ENCODE data around the gene PHLDB2.

PHLDB2 gene

GRCh38 chr3:112013058-112013783 lies 154.2 kb downstream of the PHLDB2 start:
- no peaks in the 10 kb centered on the region for H3K36me3 ChIP-seq (ENCODE audit: control insufficient read depth in 5 of 5, insufficient read depth in 5 of 5, low read length in 5 of 5)
- H3K9ac ChIP-seq (ENCODE audit: low read length in 5 of 5) = no peak overlapping the region
- H3K9me3 ChIP-seq (ENCODE audit: control insufficient read depth in 5 of 5, low read length in 5 of 5) = no peaks in the 10 kb centered on the region
- no peaks in the 10 kb centered on the region for H3K27me3 ChIP-seq (ENCODE audit: control insufficient read depth in 5 of 5, insufficient read depth in 4 of 5, low read length in 5 of 5)
- peak overlapping the region; percentile 13 for H3K27ac ChIP-seq (ENCODE audit: low read depth, low read length)
- peak overlapping the region; percentile 3 to 22 (median 5) for H3K4me3 ChIP-seq (ENCODE audit: low read depth in 1 of 5, low read length in 5 of 5)
- H3K4me1 ChIP-seq (ENCODE audit: control insufficient read depth in 5 of 5, insufficient read depth in 5 of 5, low read length in 5 of 5) = peaks cover 9 to 39% (median 32%) of the 10 kb centered on the region in 5 donors

- Histone ChIP-seq H3K9ac (ENCODE audit: low read length in 5 of 5) (no peak overlapping the region), H3K27me3 (ENCODE audit: control insufficient read depth in 5 of 5, insufficient read depth in 4 of 5, low read length in 5 of 5) (no peaks in the 10 kb centered on the region), H3K27ac (ENCODE audit: low read depth, low read length) (peak overlapping the region; percentile 13), H3K36me3 (ENCODE audit: control insufficient read depth in 5 of 5, insufficient read depth in 5 of 5, low read length in 5 of 5) (no peaks in the 10 kb centered on the region), H3K4me1 (ENCODE audit: control insufficient read depth in 5 of 5, insufficient read depth in 5 of 5, low read length in 5 of 5) (peaks cover 9 to 33% (median 31%) of the 10 kb centered on the region in 5 donors), H3K9me3 (ENCODE audit: control insufficient read depth in 5 of 5, low read length in 5 of 5) (no peaks in the 10 kb centered on the region), H3K4me3 (ENCODE audit: low read depth in 1 of 5, low read length in 5 of 5) (no peak overlapping the region)
Observed at GRCh38 chr3:112013784-112014143, 154.7 kb downstream of the PHLDB2 start.

GRCh38 chr3:112017091-112017490 lies 158.0 kb downstream of the PHLDB2 start:
- no peak overlapping the region for H3K4me3 ChIP-seq (ENCODE audit: low read depth in 1 of 5, low read length in 5 of 5)
- H3K9ac ChIP-seq (ENCODE audit: low read length in 5 of 5) = no peak overlapping the region
- no peaks in the 10 kb centered on the region for H3K36me3 ChIP-seq (ENCODE audit: control insufficient read depth in 5 of 5, insufficient read depth in 5 of 5, low read length in 5 of 5)
- no peaks in the 10 kb centered on the region for H3K9me3 ChIP-seq (ENCODE audit: control insufficient read depth in 5 of 5, low read length in 5 of 5)
- H3K27me3 ChIP-seq (ENCODE audit: control insufficient read depth in 5 of 5, insufficient read depth in 4 of 5, low read length in 5 of 5) = no peaks in the 10 kb centered on the region
- no peak overlapping the region for H3K27ac ChIP-seq (ENCODE audit: low read depth, low read length)
- peaks cover 4 to 42% (median 34%) of the 10 kb centered on the region in 5 donors for H3K4me1 ChIP-seq (ENCODE audit: control insufficient read depth in 5 of 5, insufficient read depth in 5 of 5, low read length in 5 of 5)

GRCh38 chr3:112018712-112019111 lies 159.6 kb downstream of the PHLDB2 start:
- Histone ChIP-seq H3K4me1 (ENCODE audit: control insufficient read depth in 5 of 5, insufficient read depth in 5 of 5, low read length in 5 of 5) (peaks cover 2 to 35% (median 22%) of the 10 kb centered on the region in 5 donors), H3K4me3 (ENCODE audit: low read depth in 1 of 5, low read length in 5 of 5) (no peak overlapping the region), H3K27ac (ENCODE audit: low read depth, low read length) (peak overlapping the region; percentile 53), H3K9ac (ENCODE audit: low read length in 5 of 5) (no peak overlapping the region), H3K27me3 (ENCODE audit: control insufficient read depth in 5 of 5, insufficient read depth in 4 of 5, low read length in 5 of 5) (no peaks in the 10 kb centered on the region), H3K36me3 (ENCODE audit: control insufficient read depth in 5 of 5, insufficient read depth in 5 of 5, low read length in 5 of 5) (no peaks in the 10 kb centered on the region), H3K9me3 (ENCODE audit: control insufficient read depth in 5 of 5, low read length in 5 of 5) (peaks cover 0 to 5% (median 0%) of the 10 kb centered on the region in 5 donors)

- Histone ChIP-seq H3K27me3 (ENCODE audit: control insufficient read depth in 5 of 5, insufficient read depth in 4 of 5, low read length in 5 of 5) (no peaks in the 10 kb centered on the region), H3K4me1 (ENCODE audit: control insufficient read depth in 5 of 5, insufficient read depth in 5 of 5, low read length in 5 of 5) (peaks cover 2 to 34% (median 21%) of the 10 kb centered on the region in 5 donors), H3K9ac (ENCODE audit: low read length in 5 of 5) (no peak overlapping the region), H3K36me3 (ENCODE audit: control insufficient read depth in 5 of 5, insufficient read depth in 5 of 5, low read length in 5 of 5) (no peaks in the 10 kb centered on the region), H3K27ac (ENCODE audit: low read depth, low read length) (peak overlapping the region; percentile 53), H3K9me3 (ENCODE audit: control insufficient read depth in 5 of 5, low read length in 5 of 5) (peaks cover 0 to 5% (median 0%) of the 10 kb centered on the region in 5 donors), H3K4me3 (ENCODE audit: low read depth in 1 of 5, low read length in 5 of 5) (no peak overlapping the region)
Observed at GRCh38 chr3:112019716-112020115, 160.7 kb downstream of the PHLDB2 start.

GRCh38 chr3:112020674-112021085 lies 161.6 kb downstream of the PHLDB2 start:
- Histone ChIP-seq H3K4me1 (ENCODE audit: control insufficient read depth in 5 of 5, insufficient read depth in 5 of 5, low read length in 5 of 5) (peaks cover 2 to 34% (median 21%) of the 10 kb centered on the region in 5 donors), H3K9me3 (ENCODE audit: control insufficient read depth in 5 of 5, low read length in 5 of 5) (peaks cover 0 to 5% (median 0%) of the 10 kb centered on the region in 5 donors), H3K27ac (ENCODE audit: low read depth, low read length) (peak overlapping the region; percentile 57), H3K27me3 (ENCODE audit: control insufficient read depth in 5 of 5, insufficient read depth in 4 of 5, low read length in 5 of 5) (no peaks in the 10 kb centered on the region), H3K36me3 (ENCODE audit: control insufficient read depth in 5 of 5, insufficient read depth in 5 of 5, low read length in 5 of 5) (no peaks in the 10 kb centered on the region), H3K9ac (ENCODE audit: low read length in 5 of 5) (peak overlapping the region in 1 of 5 donors; percentile 11), H3K4me3 (ENCODE audit: low read depth in 1 of 5, low read length in 5 of 5) (no peak overlapping the region)

Measured in subcutaneous abdominal adipose tissue (tissue), 5 donors.